Measurements from ENCODE around the gene SRRT.

SRRT gene

GRCh38 chr7:100867776-100868485 lies 7.0 kb upstream of the SRRT start:
- H3K27ac ChIP-seq, result peak overlapping the region; percentile 97 to 99
- H3K4me3 ChIP-seq, result peak overlapping the region; percentile 69 to 93
- DNase-seq, result no peak
- no peaks in the 10 kb centered on the region for H3K27me3 ChIP-seq
- TF ChIP-seq CTCF (IDR thresholded peaks at IDR 0.05), result no peak
- peaks cover 0 to 35% (median 26%) of the 10 kb centered on the region in 4 donors for H3K4me1 ChIP-seq
- no peaks in the 10 kb centered on the region for H3K9me3 ChIP-seq
- intact Hi-C loops (cut with DNase I; ENCODE audit: low total_unique reads), result loop anchor here (10.0 kb wide), 1 partner anchor 403 kb away; the partner anchor contains the start of gene SPACDR
- peaks cover 20 to 41% (median 28%) of the 10 kb centered on the region in 3 donors for H3K36me3 ChIP-seq

GRCh38 chr7:100873599-100874299 lies 1.2 kb upstream of the SRRT start:
- H3K27me3 ChIP-seq, result no peaks in the 10 kb centered on the region
- peak overlapping the region; percentile 85 to 93 for H3K27ac ChIP-seq
- peaks cover 7 to 48% (median 36%) of the 10 kb centered on the region in 4 donors for H3K4me1 ChIP-seq
- intact Hi-C loops (cut with DNase I; ENCODE audit: low total_unique reads), result no loop called here
- no peaks in the 10 kb centered on the region for H3K9me3 ChIP-seq
- DNase-seq, result peak in 1 of 2 donors; percentile 60
- H3K36me3 ChIP-seq, result peaks cover 29 to 47% (median 44%) of the 10 kb centered on the region in 3 donors
- peak overlapping the region; percentile 67 to 88 for H3K4me3 ChIP-seq
- no peak for TF ChIP-seq CTCF (IDR thresholded peaks at IDR 0.05)

- H3K27ac ChIP-seq, result peak overlapping the region; percentile 85 to 93
These were observed 665 bp upstream of the SRRT start for GRCh38 chr7:100874300-100874576.

GRCh38 chr7:100875356-100875751 lies 451 bp downstream of the SRRT start:
- peaks cover 7 to 41% (median 33%) of the 10 kb centered on the region in 4 donors for H3K4me1 ChIP-seq
- no peaks in the 10 kb centered on the region for H3K9me3 ChIP-seq
- no peaks in the 10 kb centered on the region for H3K27me3 ChIP-seq
- peak overlapping the region; percentile 85 to 93 for H3K27ac ChIP-seq
- peak overlapping the region; percentile 67 to 88 for H3K4me3 ChIP-seq
- DNase-seq, result no peak
- H3K36me3 ChIP-seq, result peaks cover 25 to 55% (median 48%) of the 10 kb centered on the region in 3 donors
- TF ChIP-seq CTCF (IDR thresholded peaks at IDR 0.05), result no peak
- intact Hi-C loops (cut with DNase I; ENCODE audit: low total_unique reads), result no loop called here

More at GRCh38 chr7:100874300-100874576, 665 bp upstream of the SRRT start:
- peak in 1 of 2 donors; percentile 62 for DNase-seq
- Histone ChIP-seq H3K36me3 (peaks cover 29 to 52% (median 49%) of the 10 kb centered on the region in 3 donors), H3K4me1 (peaks cover 7 to 45% (median 33%) of the 10 kb centered on the region in 4 donors), H3K9me3 (no peaks in the 10 kb centered on the region), H3K4me3 (peak overlapping the region; percentile 67 to 88), H3K27me3 (no peaks in the 10 kb centered on the region)
- intact Hi-C loops (cut with DNase I; ENCODE audit: low total_unique reads), result no loop called here
- no peak for TF ChIP-seq CTCF (IDR thresholded peaks at IDR 0.05)

- no peak for DNase-seq
- Histone ChIP-seq H3K36me3 (peaks cover 33 to 54% (median 48%) of the 10 kb centered on the region in 3 donors), H3K4me1 (peaks cover 7 to 41% (median 33%) of the 10 kb centered on the region in 4 donors), H3K27ac (no peak overlapping the region), H3K27me3 (no peaks in the 10 kb centered on the region), H3K4me3 (no peak overlapping the region), H3K9me3 (no peaks in the 10 kb centered on the region)
- no peak for TF ChIP-seq CTCF (IDR thresholded peaks at IDR 0.05)
- intact Hi-C loops (cut with DNase I; ENCODE audit: low total_unique reads), result no loop called here
These were observed 3.1 kb downstream of the SRRT start for GRCh38 chr7:100878013-100878412.
